Fibroblast of pulmonary artery (primary cell): ENCODE results near the gene C1QL1.

ENCODE experiments used
- DNase-seq: peaks from one replicate; pipeline ENCODE4 v3.0.0-alpha.2; 2010; ENCODE audit warnings: low read depth
- H3K4me3 ChIP-seq: replicated peaks from 2 replicates; pipeline ENCODE4 v1.5.1; 2011; ENCODE audit warnings: low read depth, mild to moderate bottlenecking, control low read depth, low read length, moderate library complexity
- CTCF ChIP-seq: IDR thresholded peaks from 2 replicates; pipeline ENCODE4 v1.5.1; 2011; ENCODE audit warnings: mild to moderate bottlenecking, control low read depth, low read length, inconsistent platforms; ENCODE audit errors: missing control alignments

Gene C1QL1

GRCh38 chr17:44919411-44919810 lies 48.7 kb downstream of the C1QL1 start:
- no peak overlapping the region for H3K4me3 ChIP-seq
- no peak for TF ChIP-seq CTCF
- DNase-seq = no peak

- DNase-seq = no peak
- H3K4me3 ChIP-seq = no peak overlapping the region
- TF ChIP-seq CTCF = no peak
Observed at GRCh38 chr17:44918006-44918405, 50.1 kb downstream of the C1QL1 start.

GRCh38 chr17:44917456-44917855 lies 50.6 kb downstream of the C1QL1 start:
- TF ChIP-seq CTCF = no peak
- no peak for DNase-seq
- H3K4me3 ChIP-seq = no peak overlapping the region

- DNase-seq = peak; percentile 50
- no peak overlapping the region for H3K4me3 ChIP-seq
- peak; percentile 0 for TF ChIP-seq CTCF
Observed at GRCh38 chr17:44916781-44917241, 51.3 kb downstream of the C1QL1 start.

GRCh38 chr17:44915862-44916780 lies 52.0 kb downstream of the C1QL1 start:
- peak; percentile 13 for DNase-seq
- H3K4me3 ChIP-seq = no peak overlapping the region
- TF ChIP-seq CTCF = no peak

- DNase-seq = no peak
- no peak for TF ChIP-seq CTCF
- H3K4me3 ChIP-seq = no peak within 1 kb of the TSS
Observed at GRCh38 chr17:44915321-44915726, 52.8 kb downstream of the C1QL1 start, which contains the start of gene GFAP. Gene GFAP, minus strand, starts transcription at chr17:44915500. Its CDS starts 14 bp downstream, at chr17:44915486.
